ENCODE results near the gene LRRC10B. TPM values are rescaled to one million over a fixed set of nuclear protein-coding genes. Genes with fewer than 3 reads are reported as not detected.

LRRC10B gene
- total RNA-seq, 2 experiments from 2014 or later = not detected

DNA sequence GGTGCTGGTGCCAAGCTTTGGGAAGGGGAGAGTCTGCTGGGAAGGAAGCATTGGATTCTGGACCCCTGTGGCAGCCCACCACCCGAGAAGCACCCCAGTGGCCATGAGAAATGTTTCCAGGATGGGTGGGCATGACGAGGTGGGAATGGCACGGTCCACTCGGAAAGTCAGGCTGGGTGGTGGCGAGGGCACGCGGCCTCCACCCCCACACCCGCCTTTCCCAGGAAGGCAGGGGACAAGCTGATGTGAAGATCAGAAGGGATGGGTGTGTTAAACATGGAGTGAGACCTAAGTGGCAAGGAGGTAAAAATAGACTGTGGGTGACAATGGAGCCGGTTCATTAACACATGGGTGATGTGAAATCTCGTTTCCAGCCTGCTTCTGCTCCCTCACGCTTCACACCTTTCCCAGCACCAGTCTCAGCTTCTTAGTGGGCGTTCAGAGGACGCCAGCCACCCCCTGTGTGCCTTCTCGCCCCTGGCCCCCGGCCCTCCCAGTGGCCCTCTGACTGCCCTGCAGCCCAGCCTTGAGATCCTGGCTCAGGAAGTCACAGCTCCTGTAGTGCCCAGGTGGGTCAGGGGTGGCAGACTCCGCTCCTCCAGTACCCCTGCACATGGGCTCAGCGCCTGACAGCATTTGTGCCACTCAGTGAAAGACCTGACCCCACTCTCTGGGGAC is 27.6 kb downstream of the LRRC10B start:
- no peak for ATAC-seq (ENCODE audit: poor library complexity)
- TF ChIP-seq, protein P1, sequence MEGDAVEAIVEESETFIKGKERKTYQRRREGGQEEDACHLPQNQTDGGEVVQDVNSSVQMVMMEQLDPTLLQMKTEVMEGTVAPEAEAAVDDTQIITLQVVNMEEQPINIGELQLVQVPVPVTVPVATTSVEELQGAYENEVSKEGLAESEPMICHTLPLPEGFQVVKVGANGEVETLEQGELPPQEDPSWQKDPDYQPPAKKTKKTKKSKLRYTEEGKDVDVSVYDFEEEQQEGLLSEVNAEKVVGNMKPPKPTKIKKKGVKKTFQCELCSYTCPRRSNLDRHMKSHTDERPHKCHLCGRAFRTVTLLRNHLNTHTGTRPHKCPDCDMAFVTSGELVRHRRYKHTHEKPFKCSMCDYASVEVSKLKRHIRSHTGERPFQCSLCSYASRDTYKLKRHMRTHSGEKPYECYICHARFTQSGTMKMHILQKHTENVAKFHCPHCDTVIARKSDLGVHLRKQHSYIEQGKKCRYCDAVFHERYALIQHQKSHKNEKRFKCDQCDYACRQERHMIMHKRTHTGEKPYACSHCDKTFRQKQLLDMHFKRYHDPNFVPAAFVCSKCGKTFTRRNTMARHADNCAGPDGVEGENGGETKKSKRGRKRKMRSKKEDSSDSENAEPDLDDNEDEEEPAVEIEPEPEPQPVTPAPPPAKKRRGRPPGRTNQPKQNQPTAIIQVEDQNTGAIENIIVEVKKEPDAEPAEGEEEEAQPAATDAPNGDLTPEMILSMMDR (IDR thresholded peaks at IDR 0.05) = no peak
- Mint-ChIP-seq H3K36me3 (ENCODE audit: low read depth) (no peaks in the 10 kb centered on the region), H3K27ac (no peak overlapping the region), H3K27me3 (peaks cover 18% of the 10 kb centered on the region), H3K4me3 (no peak overlapping the region), H3K4me1 (ENCODE audit: low read depth) (no peaks in the 10 kb centered on the region), H3K9me3 (no peaks in the 10 kb centered on the region)
- ChIA-PET CTCF (no interaction called here), POLR2A (no interaction called here)
- Histone ChIP-seq H3K9me3 (ENCODE audit: control insufficient read depth in 1 of 2, insufficient read depth in 1 of 2, low read length in 2 of 2) (no peaks in the 10 kb centered on the region), H3K27ac (ENCODE audit: low read depth in 1 of 2, low read length in 2 of 2) (no peak overlapping the region), H3K36me3 (ENCODE audit: insufficient read depth, low read length) (no peaks in the 10 kb centered on the region), H3K4me1 (ENCODE audit: insufficient read depth, low read length) (no peaks in the 10 kb centered on the region), H3K4me3 (ENCODE audit: low read length) (no peak overlapping the region), H3K27me3 (ENCODE audit: control insufficient read depth in 1 of 2, insufficient read depth in 2 of 2, low read length in 2 of 2) (peaks cover 0 to 2% of the 10 kb centered on the region in 2 experiments)
- intact Hi-C loops (cut with DNase I, micrococcal nuclease) = no loop called here
- no peak for DNase-seq

DNA sequence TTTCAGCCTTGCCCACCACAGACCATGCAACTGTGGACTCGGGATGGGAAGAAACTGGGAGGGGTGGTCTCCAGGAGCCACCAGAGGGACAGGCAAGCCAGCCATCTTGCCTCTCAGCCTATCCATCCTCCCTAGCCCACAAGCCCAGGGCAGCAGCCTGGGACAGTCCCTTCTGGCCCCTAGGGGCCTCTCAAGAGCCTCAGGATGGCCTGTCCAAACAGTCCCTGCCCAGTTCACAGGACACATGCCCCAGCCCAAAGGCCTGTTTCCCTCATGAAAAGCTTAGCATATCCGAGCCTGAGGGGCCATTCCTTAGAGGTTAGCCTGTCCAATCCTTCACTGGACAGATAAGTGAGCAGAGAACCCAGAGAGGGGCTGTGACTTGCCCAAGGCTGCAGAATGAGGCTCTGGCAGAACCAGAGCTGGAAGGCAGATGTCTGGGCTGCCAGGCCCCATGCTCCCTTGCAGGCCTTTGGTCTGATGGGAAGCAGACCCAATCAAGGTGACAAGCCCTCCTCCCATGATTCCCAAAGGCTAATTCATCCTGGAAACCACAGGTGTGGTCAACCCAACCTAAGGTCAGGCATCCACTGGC is 28.2 kb downstream of the LRRC10B start:
- DNase-seq (no peak), ATAC-seq (ENCODE audit: poor library complexity) (no peak)
- Histone ChIP-seq H3K27me3 (ENCODE audit: control insufficient read depth in 1 of 2, insufficient read depth in 2 of 2, low read length in 2 of 2) (peaks cover 2 to 4% of the 10 kb centered on the region in 2 experiments), H3K9me3 (ENCODE audit: control insufficient read depth in 1 of 2, insufficient read depth in 1 of 2, low read length in 2 of 2) (no peaks in the 10 kb centered on the region), H3K27ac (ENCODE audit: low read depth in 1 of 2, low read length in 2 of 2) (no peak overlapping the region), H3K4me3 (ENCODE audit: low read length) (no peak overlapping the region), H3K36me3 (ENCODE audit: insufficient read depth, low read length) (no peaks in the 10 kb centered on the region), H3K4me1 (ENCODE audit: insufficient read depth, low read length) (no peaks in the 10 kb centered on the region)
- no peak overlapping the region for H3K4me3 Mint-ChIP-seq
- ChIA-PET CTCF (no interaction called here), POLR2A (no interaction called here)
- no peaks in the 10 kb centered on the region for H3K9me3 Mint-ChIP-seq
- H3K36me3 Mint-ChIP-seq (ENCODE audit: low read depth) = no peaks in the 10 kb centered on the region
- TF ChIP-seq, protein P1 (IDR thresholded peaks at IDR 0.05) = no peak
- intact Hi-C loops (cut with DNase I, micrococcal nuclease) = no loop called here
- H3K27me3 Mint-ChIP-seq = peaks cover 24% of the 10 kb centered on the region
- H3K4me1 Mint-ChIP-seq (ENCODE audit: low read depth) = no peaks in the 10 kb centered on the region
- H3K27ac Mint-ChIP-seq = no peak overlapping the region

DNA sequence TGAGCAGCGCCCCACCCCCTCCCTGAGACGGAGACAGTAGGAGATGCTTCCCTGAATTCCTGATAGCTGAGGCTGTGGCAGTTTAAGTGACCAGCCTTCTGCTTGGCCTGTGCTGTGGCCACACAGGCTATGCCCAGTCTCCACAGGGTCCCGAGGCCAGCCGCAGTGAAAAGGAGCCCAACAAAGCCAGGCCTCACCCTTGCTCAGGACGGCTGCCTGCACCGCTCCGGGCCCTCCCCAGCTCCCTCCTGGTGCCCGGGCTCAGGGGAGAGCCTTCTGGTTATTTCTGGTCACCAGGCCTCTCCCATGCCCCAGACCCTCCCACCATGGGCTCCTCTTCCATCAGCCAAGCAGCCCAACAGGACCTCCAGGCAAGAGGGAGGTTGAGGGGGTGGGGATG is 28.8 kb downstream of the LRRC10B start:
- CTCF ChIA-PET = no interaction called here
- POLR2A ChIA-PET = no interaction called here

More for the DNA sequence above, 28.8 kb downstream of the LRRC10B start:
- intact Hi-C loops (cut with DNase I, micrococcal nuclease) = no loop called here
- Mint-ChIP-seq H3K4me3 (no peak overlapping the region), H3K27me3 (peaks cover 24% of the 10 kb centered on the region), H3K9me3 (no peaks in the 10 kb centered on the region), H3K4me1 (ENCODE audit: low read depth) (no peaks in the 10 kb centered on the region), H3K36me3 (ENCODE audit: low read depth) (no peaks in the 10 kb centered on the region), H3K27ac (no peak overlapping the region)
- ATAC-seq (ENCODE audit: poor library complexity) (no peak), DNase-seq (no peak)
- Histone ChIP-seq H3K9me3 (ENCODE audit: control insufficient read depth in 1 of 2, insufficient read depth in 1 of 2, low read length in 2 of 2) (no peaks in the 10 kb centered on the region), H3K27ac (ENCODE audit: low read depth in 1 of 2, low read length in 2 of 2) (no peak overlapping the region), H3K4me1 (ENCODE audit: insufficient read depth, low read length) (no peaks in the 10 kb centered on the region), H3K27me3 (ENCODE audit: control insufficient read depth in 1 of 2, insufficient read depth in 2 of 2, low read length in 2 of 2) (peaks cover 2 to 4% of the 10 kb centered on the region in 2 experiments), H3K36me3 (ENCODE audit: insufficient read depth, low read length) (no peaks in the 10 kb centered on the region), H3K4me3 (ENCODE audit: low read length) (no peak overlapping the region)
- TF ChIP-seq, protein P1 (IDR thresholded peaks at IDR 0.05) = no peak

Data from CD4-positive, alpha-beta T cell (primary cell).